ENCODE data around the gene LEPR.

LEPR gene

GRCh38 chr1:65386439-65386838, 34.0 kb upstream of the LEPR start:
- Histone ChIP-seq H3K9me3 (no peaks in the 10 kb centered on the region), H3K27me3 (no peaks in the 10 kb centered on the region), H3K4me3 (no peak overlapping the region), H3K4me1 (no peaks in the 10 kb centered on the region), H3K27ac (no peak overlapping the region), H3K36me3 (peaks cover 3 to 22% (median 8%) of the 10 kb centered on the region in 3 donors)
- no peak for DNase-seq
- intact Hi-C loops (cut with DNase I; ENCODE audit: low total_unique reads) = no loop called here
- no peak for TF ChIP-seq CTCF (IDR thresholded peaks at IDR 0.05)

DNA sequence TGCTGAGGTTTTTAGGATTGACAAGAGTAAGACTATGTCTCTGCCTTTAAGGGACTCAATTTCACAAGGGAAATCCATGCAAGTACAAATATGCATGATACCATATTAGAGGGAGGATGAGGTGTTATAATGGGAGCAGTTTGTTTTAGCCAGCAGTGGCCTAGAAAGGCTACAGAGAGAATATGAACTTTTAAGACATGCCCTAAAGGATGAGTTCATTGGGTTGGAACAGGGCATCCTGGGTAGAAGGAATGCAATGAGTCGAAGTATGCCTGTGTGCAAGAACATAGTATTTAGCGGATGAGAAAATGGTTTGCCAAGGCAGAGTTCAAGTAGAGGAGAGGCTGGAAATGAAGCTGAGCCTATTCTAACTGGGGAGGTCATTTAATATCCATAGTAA, 32.6 kb upstream of the LEPR start:
- Histone ChIP-seq H3K4me1 (no peaks in the 10 kb centered on the region), H3K27ac (no peak overlapping the region), H3K4me3 (no peak overlapping the region), H3K36me3 (peaks cover 3 to 31% (median 13%) of the 10 kb centered on the region in 3 donors), H3K27me3 (no peaks in the 10 kb centered on the region), H3K9me3 (no peaks in the 10 kb centered on the region)
- DNase-seq = no peak
- TF ChIP-seq CTCF (IDR thresholded peaks at IDR 0.05) = no peak
- intact Hi-C loops (cut with DNase I; ENCODE audit: low total_unique reads) = no loop called here

DNA sequence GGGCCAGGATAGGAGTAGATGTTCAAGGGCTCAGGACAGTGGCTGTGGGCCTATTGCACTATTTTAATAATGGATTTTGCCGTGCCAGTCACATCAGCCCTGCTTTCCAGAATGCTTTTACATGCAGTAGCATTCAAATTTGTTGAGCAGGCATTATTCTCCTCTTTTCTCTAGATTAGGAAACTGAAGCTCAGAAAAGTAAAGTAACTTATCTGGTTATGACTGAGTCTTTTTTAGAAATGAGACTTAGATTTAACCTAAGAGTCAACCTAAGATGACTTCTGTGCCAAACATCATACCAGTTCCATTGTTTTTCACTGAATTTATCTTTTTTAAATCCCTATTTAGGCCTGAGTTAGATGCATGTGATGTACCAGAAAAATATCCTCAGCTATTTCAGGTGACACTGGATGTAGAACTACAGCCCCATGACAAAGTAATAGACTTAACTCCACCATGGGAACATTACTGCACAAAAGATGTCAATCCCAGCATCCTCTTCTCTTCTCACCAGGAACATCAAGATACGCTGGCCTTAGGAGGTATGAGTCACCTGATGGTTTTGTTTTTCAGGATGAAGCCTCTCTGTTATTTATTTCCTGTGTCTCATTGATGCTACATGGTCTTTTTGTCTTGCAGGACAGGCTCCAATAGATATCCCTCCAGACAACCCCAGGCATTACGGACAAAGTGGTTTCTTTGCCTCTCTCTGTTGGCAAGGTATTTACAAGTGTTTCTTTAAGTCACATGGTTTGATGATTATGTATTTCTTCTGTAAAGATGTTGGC, 31.4 kb upstream of the LEPR start:
- H3K27me3 ChIP-seq = no peaks in the 10 kb centered on the region
- no peak overlapping the region for H3K4me3 ChIP-seq
- no peak for TF ChIP-seq CTCF (IDR thresholded peaks at IDR 0.05)
- intact Hi-C loops (cut with DNase I; ENCODE audit: low total_unique reads) = no loop called here
- DNase-seq = no peak
- H3K9me3 ChIP-seq = no peaks in the 10 kb centered on the region
- no peaks in the 10 kb centered on the region for H3K4me1 ChIP-seq
- H3K27ac ChIP-seq = no peak overlapping the region
- H3K36me3 ChIP-seq = peaks cover 3 to 33% (median 13%) of the 10 kb centered on the region in 3 donors

- H3K4me1 ChIP-seq = no peaks in the 10 kb centered on the region
- intact Hi-C loops (cut with DNase I; ENCODE audit: low total_unique reads) = no loop called here
- TF ChIP-seq CTCF (IDR thresholded peaks at IDR 0.05) = no peak
- no peak for DNase-seq
- H3K36me3 ChIP-seq = peaks cover 3 to 38% (median 13%) of the 10 kb centered on the region in 3 donors
- no peak overlapping the region for H3K4me3 ChIP-seq
- no peaks in the 10 kb centered on the region for H3K27me3 ChIP-seq
- no peak overlapping the region for H3K27ac ChIP-seq
- no peaks in the 10 kb centered on the region for H3K9me3 ChIP-seq
Observed at GRCh38 chr1:65392497-65392896, 28.0 kb upstream of the LEPR start.

GRCh38 chr1:65393347-65393746, 27.1 kb upstream of the LEPR start:
- intact Hi-C loops (cut with DNase I; ENCODE audit: low total_unique reads) = no loop called here
- no peak for TF ChIP-seq CTCF (IDR thresholded peaks at IDR 0.05)

More at GRCh38 chr1:65393347-65393746, 27.1 kb upstream of the LEPR start:
- H3K27me3 ChIP-seq = no peaks in the 10 kb centered on the region
- H3K27ac ChIP-seq = no peak overlapping the region
- no peaks in the 10 kb centered on the region for H3K9me3 ChIP-seq
- H3K4me3 ChIP-seq = no peak overlapping the region
- no peaks in the 10 kb centered on the region for H3K4me1 ChIP-seq
- peaks cover 3 to 38% (median 13%) of the 10 kb centered on the region in 3 donors for H3K36me3 ChIP-seq
- DNase-seq = no peak
